Spleen (tissue), 11 donors: ENCODE measurements around the gene MLST8. TPM values are rescaled to one million over a fixed set of nuclear protein-coding genes. Genes with fewer than 3 reads are reported as not detected.

Source experiments
- DNase-seq: peaks from one replicate; pipeline ENCODE4 v3.0.0-alpha.2; 2020
- H3K27ac ChIP-seq, 8 donors: fragments of 200-600 bp; sonication (generic) in 7 of 8; 1 replicate in 4 of 8; 2 replicates in 4 of 8; pipeline versions ENCODE4 v1.5.0 to v1.8.0; 2016 to 2021; ENCODE audit warnings: inconsistent platforms in 4 of 8, mild to moderate bottlenecking in 4 of 8, moderate library complexity in 1 of 8
- H3K27me3 ChIP-seq, 7 donors: fragments of 200-600 bp; sonication (generic) in 6 of 7; replicated peaks in 1 of 7; 1 replicate in 4 of 7; 2 replicates in 3 of 7; pipeline versions ENCODE4 v1.5.0 to v1.8.0; 2016 to 2021; ENCODE audit warnings: inconsistent platforms in 3 of 7, mild to moderate bottlenecking in 1 of 7
- H3K36me3 ChIP-seq, 6 donors: fragments of 200-600 bp; sonication (generic) in 5 of 6; 1 replicate in 4 of 6; 2 replicates in 2 of 6; pipeline versions ENCODE4 v1.5.0 to v1.8.0; 2016 to 2021; ENCODE audit warnings: inconsistent platforms in 2 of 6
- H3K4me1 ChIP-seq, 6 donors: fragments of 200-600 bp; sonication (generic) in 5 of 6; 1 replicate in 3 of 6; 2 replicates in 3 of 6; pipeline versions ENCODE4 v1.5.0 to v1.8.0; 2016 to 2021; ENCODE audit warnings: inconsistent platforms in 3 of 6
- H3K4me3 ChIP-seq, 8 donors: fragments of 200-600 bp; sonication (generic) in 7 of 8; 1 replicate in 4 of 8; 2 replicates in 4 of 8; pipeline versions ENCODE4 v1.5.0 to v1.8.0; 2016 to 2021; ENCODE audit warnings: inconsistent platforms in 4 of 8, mild to moderate bottlenecking in 4 of 8, moderate library complexity in 2 of 8
- H3K9me3 ChIP-seq, 8 donors: fragments of 200-600 bp; sonication (generic) in 7 of 8; 1 replicate in 4 of 8; 2 replicates in 4 of 8; pipeline versions ENCODE4 v1.5.0 to v1.8.0; 2016 to 2021; ENCODE audit warnings: inconsistent platforms in 4 of 8
- CTCF ChIP-seq, 11 experiments: fragments of 200-600 bp in 7 of 11; fragments of 450-650 bp in 4 of 11; sonication (generic) in 4 of 11; IDR thresholded peaks in 8 of 11; conservative IDR thresholded peaks in 3 of 11; 1 replicate in 7 of 11; 2 replicates in 4 of 11; pipeline versions ENCODE4 v1.4.0 to v1.8.0; 2016 to 2021; ENCODE audit warnings: antibody characterized with exemption in 11 of 11, inconsistent platforms in 4 of 11, mild to moderate bottlenecking in 1 of 11
- POLR2A ChIP-seq, 3 donors: fragments of 450-650 bp; IDR thresholded peaks; one replicate each; pipeline ENCODE4 v1.5.1; 2017; ENCODE audit warnings: antibody characterized with exemption in 3 of 3, mild to moderate bottlenecking in 1 of 3
- POLR2AphosphoS5 ChIP-seq, 3 donors: sonication (generic); formaldehyde crosslinking; IDR thresholded peaks; one replicate each; pipeline ENCODE4 v1.5.1; 2017; ENCODE audit warnings: antibody characterized with exemption in 3 of 3
- WGBS, 5 donors: extraction: QIAGEN DNeasy Blood & Tissue Kit in 3 of 5; methylation state at CpG; one replicate each; pipeline versions ENCODE4 v1.1.5 to v1.1.7; 2013 to 2018; 5-methylcytosine and 5-hydroxymethylcytosine counted together
- intact Hi-C: fragments of 100-400 bp; cut with DNase I; formaldehyde crosslinking; loops from one replicate; pipeline ENCODE4 v1.15.0; 2023; ENCODE audit warnings: low total_unique reads
- polyA plus RNA-seq, 3 donors: library from polyadenylated mRNA; stranded (reverse); fragments of 200-250 nt; gene quantifications; one replicate each; pipeline ENCODE4 v1.2.1, GENCODE V29; 2013
- total RNA-seq, 7 donors: library from RNA; depleted of rRNA in 3 of 7; stranded (reverse); fragments of >200 nt in 3 of 7; fragmentation: NEBNext Ultra II Directional in 4 of 7; extraction: Animal tissue kit (Norgen Biotek cat#: 25700) in 4 of 7; gene quantifications; one replicate each; pipeline versions ENCODE4 v1.1.0 to v1.2.1, GENCODE V29; 2016 to 2021
- donor health status: healthy with polysubstance abuse.
- donor health status: DM: no; HTN: no; CAD: no; lungs with moderate emphysema.
- donor health status: DM: no; HTN: no; CAD: no.
- donor health status: Bipolar disorder and iron deficiency.
- donor health status: healthy.
- donor health status: DM: no; HTN: no; CAD: no.
- donor health status: DM: yes; HTN: yes; CAD: no.

MLST8 gene
- total and polyA plus RNA-seq, 10 donors, result 25.0 to 61.7 (median 40.6) TPM

- TF ChIP-seq POLR2A (IDR thresholded peaks at IDR 0.05) (no peak), CTCF (IDR thresholded peaks at IDR 0.05 in 8 of 11, conservative IDR thresholded peaks at IDR 0.05 in 3 of 11) (no peak)
These were observed 9.7 kb upstream of the MLST8 start for GRCh38 chr16:2195322-2196161.

GRCh38 chr16:2196162-2196980 lies 8.9 kb upstream of the MLST8 start, which contains the start of gene CASKIN1:
Gene CASKIN1 (minus strand): TSS chr16:2196605. CDS start chr16:2196432, 173 bp downstream.
- no peaks in the 10 kb centered on the region for H3K36me3 ChIP-seq
- H3K27ac ChIP-seq, result no peak within 1 kb of the TSS
- peak within 1 kb of the TSS in 6 of 8 donors; percentile 5 to 70 (median 41) for H3K4me3 ChIP-seq
- peaks cover 9 to 67% (median 43%) of the 10 kb centered on the region in 7 donors for H3K27me3 ChIP-seq
- no peaks in the 10 kb centered on the region for H3K9me3 ChIP-seq
- peaks cover 9 to 22% (median 17%) of the 10 kb centered on the region in 6 donors for H3K4me1 ChIP-seq
- WGBS, 5 donors, result 0 to 1% (median 1%) methylated on average over 3 to 129 of the region's 129 CpGs
- intact Hi-C loops, result no loop called here
- no peak for TF ChIP-seq POLR2AphosphoS5 (IDR thresholded peaks at IDR 0.05)
- no peak for TF ChIP-seq POLR2A (IDR thresholded peaks at IDR 0.05)
- no peak for TF ChIP-seq CTCF (IDR thresholded peaks at IDR 0.05 in 8 of 11, conservative IDR thresholded peaks at IDR 0.05 in 3 of 11)
- no peak for DNase-seq

More at GRCh38 chr16:2195322-2196161, 9.7 kb upstream of the MLST8 start:
- Histone ChIP-seq H3K27me3 (peaks cover 9 to 67% (median 43%) of the 10 kb centered on the region in 7 donors), H3K27ac (no peak overlapping the region), H3K9me3 (no peaks in the 10 kb centered on the region), H3K4me3 (peak overlapping the region in 6 of 8 donors; percentile 5 to 70 (median 41)), H3K4me1 (peaks cover 9 to 22% (median 17%) of the 10 kb centered on the region in 6 donors), H3K36me3 (no peaks in the 10 kb centered on the region)
- no peak for DNase-seq
- intact Hi-C loops, result no loop called here
- 3 to 5% (median 4%) methylated on average over 5 to 49 of the region's 49 CpGs for WGBS, 5 donors

DNA sequence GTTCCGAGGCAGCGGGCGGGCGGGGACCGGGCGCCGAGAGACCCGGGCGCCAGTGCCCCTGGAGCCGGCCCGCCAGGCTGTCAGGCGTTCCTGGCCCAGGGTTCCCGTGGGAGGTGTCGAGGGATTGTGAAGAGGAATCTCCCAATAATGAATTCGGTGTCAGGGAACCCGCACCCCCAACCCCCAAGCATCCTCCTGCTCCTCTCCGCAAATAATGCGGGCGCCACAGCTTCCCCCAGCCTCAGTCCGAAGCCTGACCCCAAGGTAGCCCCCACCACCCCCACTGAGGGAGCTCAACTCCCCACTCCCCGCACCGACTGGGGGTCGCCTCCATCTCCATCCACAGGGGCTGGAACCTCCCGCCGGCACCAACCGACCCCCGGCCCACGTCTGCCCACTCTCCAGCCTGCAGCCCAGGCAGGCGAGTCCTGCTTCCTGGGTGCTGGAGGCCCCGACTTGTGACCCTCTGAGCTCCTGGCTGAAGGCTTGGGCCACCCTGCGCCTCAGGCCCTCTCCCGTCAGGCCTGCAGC lies 8.2 kb upstream of the MLST8 start:
- DNase-seq, result no peak
- no peak overlapping the region for H3K27ac ChIP-seq
- H3K27me3 ChIP-seq, result peaks cover 9 to 67% (median 43%) of the 10 kb centered on the region in 7 donors
- intact Hi-C loops, result no loop called here
- no peaks in the 10 kb centered on the region for H3K9me3 ChIP-seq
- 11 to 44% (median 25%) methylated on average over 13 to 32 of the region's 32 CpGs for WGBS, 5 donors
- TF ChIP-seq CTCF (IDR thresholded peaks at IDR 0.05 in 8 of 11, conservative IDR thresholded peaks at IDR 0.05 in 3 of 11) (no peak), POLR2A (IDR thresholded peaks at IDR 0.05) (no peak), POLR2AphosphoS5 (IDR thresholded peaks at IDR 0.05) (no peak)
- peak overlapping the region in 5 of 8 donors; percentile 9 to 70 (median 23) for H3K4me3 ChIP-seq
- H3K4me1 ChIP-seq, result peaks cover 9 to 22% (median 17%) of the 10 kb centered on the region in 6 donors
- no peaks in the 10 kb centered on the region for H3K36me3 ChIP-seq
